Measurements from ENCODE around the gene SMURF1.

Gene SMURF1

DNA sequence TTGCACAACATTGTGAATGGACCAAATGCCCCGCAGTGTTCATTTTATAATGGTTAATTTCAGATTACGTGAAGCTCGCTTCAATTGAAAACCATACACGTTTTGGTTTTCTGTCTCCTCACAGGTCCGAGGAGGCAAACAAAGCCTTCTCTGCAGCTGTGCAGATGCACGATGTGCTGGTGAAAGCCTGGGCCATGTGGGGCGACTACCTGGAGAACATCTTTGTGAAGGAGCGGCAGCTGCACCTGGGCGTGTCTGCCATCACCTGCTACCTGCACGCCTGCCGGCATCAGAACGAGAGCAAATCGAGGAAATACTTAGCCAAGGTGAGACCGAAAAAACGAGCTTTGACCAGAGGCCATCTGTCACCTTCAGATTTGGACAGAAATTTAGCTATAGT, 155.3 kb downstream of the SMURF1 start:
- peak; percentile 26 for DNase-seq (ENCODE audit: low spot score)

DNA sequence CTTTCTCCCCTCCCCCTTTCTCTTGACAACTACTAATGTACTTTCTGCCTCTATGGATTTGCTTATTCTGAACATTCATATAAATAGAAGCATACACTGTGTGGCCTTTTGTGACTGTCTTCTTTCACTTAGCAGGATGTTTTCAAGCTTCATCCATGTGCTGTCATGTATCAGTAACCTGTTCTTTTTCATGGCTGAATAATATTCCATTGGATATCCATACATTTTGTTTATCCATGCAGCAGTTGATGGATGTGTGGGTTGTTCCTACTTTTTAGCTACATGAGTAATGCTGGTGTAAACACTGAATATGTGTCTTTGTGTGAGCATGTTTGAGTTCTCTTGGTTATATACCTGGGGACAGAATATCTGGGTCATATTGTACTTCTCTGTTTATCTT, 158.0 kb downstream of the SMURF1 start:
- no peak for DNase-seq (ENCODE audit: low spot score)

DNA sequence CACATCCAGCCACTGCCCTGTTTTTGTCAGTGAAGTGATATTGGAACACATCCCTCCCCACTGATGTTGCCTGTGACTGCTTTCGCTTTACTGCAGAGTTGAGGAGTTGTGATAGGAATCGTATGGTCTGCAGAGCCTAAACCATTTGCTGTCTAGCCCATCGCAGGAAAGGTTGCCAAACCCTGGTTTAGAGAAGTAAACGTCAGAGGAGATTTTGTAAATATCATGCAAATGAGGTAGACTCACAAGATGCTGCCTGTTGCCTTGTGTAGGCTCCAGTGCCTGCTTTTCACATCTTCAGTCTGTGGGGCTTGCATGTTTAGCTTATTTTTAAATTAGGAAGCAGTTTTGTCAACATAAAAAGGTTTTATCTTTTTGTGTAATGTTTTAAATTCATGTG, 158.5 kb downstream of the SMURF1 start:
- no peak for DNase-seq (ENCODE audit: low spot score)

DNA sequence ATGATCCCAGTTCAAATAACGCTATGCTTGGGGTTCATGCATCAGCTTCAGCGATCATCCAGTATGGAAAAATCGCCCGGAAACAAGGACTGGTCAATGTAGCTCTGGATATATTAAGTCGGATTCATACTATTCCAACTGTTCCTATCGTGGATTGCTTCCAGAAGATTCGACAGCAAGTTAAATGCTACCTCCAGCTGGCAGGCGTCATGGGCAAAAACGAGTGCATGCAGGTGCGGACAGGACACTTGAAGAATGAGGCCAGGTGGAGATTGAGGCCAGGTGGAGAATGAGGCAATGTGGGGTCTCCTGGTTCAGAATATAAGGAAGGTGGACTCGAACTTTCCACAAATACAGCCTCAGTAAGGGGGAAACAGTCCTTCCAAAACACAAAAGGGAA, 159.8 kb downstream of the SMURF1 start:
- DNase-seq (ENCODE audit: low spot score), result peak; percentile 41

DNA sequence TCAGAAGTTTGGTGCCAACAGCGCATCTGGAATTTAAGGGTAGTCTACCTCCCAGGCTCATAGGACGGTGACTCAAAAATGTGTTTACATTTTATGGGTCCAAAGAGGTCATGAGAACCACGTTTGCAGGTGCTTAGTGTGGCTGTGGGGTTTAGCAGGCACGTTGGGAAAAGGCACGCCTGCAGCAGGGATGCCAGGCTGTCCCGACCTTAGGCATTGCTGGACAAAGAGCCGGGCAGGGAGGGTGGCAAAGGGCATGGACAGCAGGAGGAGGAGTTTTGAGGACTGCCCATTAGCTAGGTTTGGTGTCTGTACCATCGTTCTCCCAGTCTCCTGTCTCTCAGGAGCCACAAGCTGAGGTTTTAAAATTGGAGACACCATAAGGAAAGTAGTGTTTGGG, 161.2 kb downstream of the SMURF1 start:
- DNase-seq (ENCODE audit: low spot score), result no peak

DNA sequence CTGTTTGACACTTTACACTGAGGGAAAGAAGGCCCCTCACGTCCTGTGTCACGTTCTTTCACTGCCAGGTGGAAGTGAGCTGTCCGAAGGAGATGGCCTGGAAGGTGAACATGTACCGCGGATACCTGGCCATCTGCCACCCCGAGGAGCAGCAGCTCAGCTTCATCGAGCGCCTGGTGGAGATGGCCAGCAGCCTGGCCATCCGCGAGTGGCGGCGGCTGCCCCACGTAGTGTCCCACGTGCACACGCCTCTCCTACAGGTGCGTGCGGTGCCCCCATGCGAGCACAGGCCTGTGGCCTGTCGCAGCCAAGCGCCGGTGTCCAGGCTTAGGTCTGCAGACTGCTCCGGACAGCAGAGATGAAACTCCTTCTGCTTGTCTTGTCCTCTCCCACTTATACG, 162.2 kb downstream of the SMURF1 start:
- DNase-seq (ENCODE audit: low spot score), result no peak

DNA sequence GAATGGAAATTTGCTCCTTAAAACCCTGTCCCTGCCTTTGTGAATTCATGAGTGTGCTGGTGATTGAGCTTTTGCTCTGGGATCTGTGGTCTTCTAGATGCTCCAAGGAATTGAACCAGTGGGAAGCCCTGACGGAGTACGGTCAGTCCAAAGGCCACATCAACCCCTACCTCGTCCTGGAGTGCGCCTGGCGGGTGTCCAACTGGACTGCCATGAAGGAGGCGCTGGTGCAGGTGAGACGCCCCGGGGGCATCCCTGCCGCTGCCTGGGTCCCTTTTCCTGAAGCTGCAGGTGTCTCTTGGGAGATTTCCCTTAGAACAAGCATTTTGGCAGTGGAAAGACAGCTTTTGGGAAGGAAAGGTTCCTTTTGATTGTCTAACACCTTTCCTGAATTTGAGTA, 165.2 kb downstream of the SMURF1 start:
- peak; percentile 50 for DNase-seq (ENCODE audit: low spot score)

All from left forelimb (tissue), 1 donor.